Measurements from ENCODE around the gene CDADC1. TPM values are rescaled to one million over a fixed set of nuclear protein-coding genes. Genes with fewer than 3 reads are reported as not detected.

Gene CDADC1
- total RNA-seq, 2 donors from 2014 or later, result 16.5 to 18.6 TPM

GRCh38 chr13:49220036-49220855 is 27.5 kb upstream of the CDADC1 start, which contains the start of gene MLNR:
TSS of gene MLNR (plus strand) at chr13:49220338. CDS start at chr13:49220338, 0 bp downstream.
- Mint-ChIP-seq H3K27me3 (peaks cover 65% of the 10 kb centered on the region), H3K4me1 (peaks cover 6% of the 10 kb centered on the region), H3K36me3 (ENCODE audit: low read depth) (peaks cover 10% of the 10 kb centered on the region), H3K4me3 (peak within 1 kb of the TSS; percentile 82), H3K27ac (peak within 1 kb of the TSS; percentile 61)
- H3K9me3 ChIP-seq (ENCODE audit: control insufficient read depth, low read length, poor library complexity, severe bottlenecking), result no peaks in the 10 kb centered on the region
- peak; percentile 17 to 38 (median 31) for DNase-seq
- ATAC-seq, result peak; percentile 80

- Mint-ChIP-seq H3K4me1 (peaks cover 6% of the 10 kb centered on the region), H3K27ac (no peak overlapping the region), H3K4me3 (peak overlapping the region; percentile 82), H3K27me3 (peaks cover 66% of the 10 kb centered on the region), H3K36me3 (ENCODE audit: low read depth) (peaks cover 10% of the 10 kb centered on the region)
- H3K9me3 ChIP-seq (ENCODE audit: control insufficient read depth, low read length, poor library complexity, severe bottlenecking), result no peaks in the 10 kb centered on the region
- ATAC-seq (peak; percentile 14), DNase-seq (no peak)
Measured at GRCh38 chr13:49220856-49221589, 26.7 kb upstream of the CDADC1 start.

GRCh38 chr13:49221590-49221965 is 26.1 kb upstream of the CDADC1 start:
- H3K4me1 Mint-ChIP-seq, result peaks cover 6% of the 10 kb centered on the region
- no peaks in the 10 kb centered on the region for H3K9me3 ChIP-seq (ENCODE audit: control insufficient read depth, low read length, poor library complexity, severe bottlenecking)
- peaks cover 61% of the 10 kb centered on the region for H3K27me3 Mint-ChIP-seq
- H3K4me3 Mint-ChIP-seq, result peak overlapping the region; percentile 82
- peaks cover 10% of the 10 kb centered on the region for H3K36me3 Mint-ChIP-seq (ENCODE audit: low read depth)
- DNase-seq (no peak), ATAC-seq (no peak)
- H3K27ac Mint-ChIP-seq, result no peak overlapping the region

GRCh38 chr13:49225223-49226042 is 22.3 kb upstream of the CDADC1 start:
- peaks cover 35% of the 10 kb centered on the region for H3K27me3 Mint-ChIP-seq
- H3K4me1 Mint-ChIP-seq, result no peaks in the 10 kb centered on the region
- peaks cover 2% of the 10 kb centered on the region for H3K36me3 Mint-ChIP-seq (ENCODE audit: low read depth)
- DNase-seq (no peak), ATAC-seq (no peak)
- no peak overlapping the region for H3K27ac Mint-ChIP-seq
- H3K9me3 ChIP-seq (ENCODE audit: control insufficient read depth, low read length, poor library complexity, severe bottlenecking), result no peaks in the 10 kb centered on the region
- no peak overlapping the region for H3K4me3 Mint-ChIP-seq

- ATAC-seq (no peak), DNase-seq (no peak)
- H3K27ac Mint-ChIP-seq, result no peak overlapping the region
- peaks cover 29% of the 10 kb centered on the region for H3K27me3 Mint-ChIP-seq
- no peaks in the 10 kb centered on the region for H3K36me3 Mint-ChIP-seq (ENCODE audit: low read depth)
- no peak overlapping the region for H3K4me3 Mint-ChIP-seq
- no peaks in the 10 kb centered on the region for H3K9me3 ChIP-seq (ENCODE audit: control insufficient read depth, low read length, poor library complexity, severe bottlenecking)
- H3K4me1 Mint-ChIP-seq, result no peaks in the 10 kb centered on the region
Measured at GRCh38 chr13:49226613-49227012, 21.1 kb upstream of the CDADC1 start.

GRCh38 chr13:49234741-49235140 is 13.0 kb upstream of the CDADC1 start:
- no peak overlapping the region for H3K27ac Mint-ChIP-seq
- peaks cover 2% of the 10 kb centered on the region for H3K4me1 Mint-ChIP-seq
- DNase-seq, result no peak
- no peaks in the 10 kb centered on the region for H3K9me3 ChIP-seq (ENCODE audit: control insufficient read depth, low read length, poor library complexity, severe bottlenecking)
- H3K27me3 Mint-ChIP-seq, result peaks cover 18% of the 10 kb centered on the region
- ATAC-seq, result no peak
- no peak overlapping the region for H3K4me3 Mint-ChIP-seq
- H3K36me3 Mint-ChIP-seq (ENCODE audit: low read depth), result no peaks in the 10 kb centered on the region

- DNase-seq (no peak), ATAC-seq (no peak)
- peaks cover 2% of the 10 kb centered on the region for H3K4me1 Mint-ChIP-seq
- H3K27me3 Mint-ChIP-seq, result peaks cover 18% of the 10 kb centered on the region
- no peaks in the 10 kb centered on the region for H3K9me3 ChIP-seq (ENCODE audit: control insufficient read depth, low read length, poor library complexity, severe bottlenecking)
- no peak overlapping the region for H3K27ac Mint-ChIP-seq
- no peaks in the 10 kb centered on the region for H3K36me3 Mint-ChIP-seq (ENCODE audit: low read depth)
- H3K4me3 Mint-ChIP-seq, result no peak overlapping the region
Measured at GRCh38 chr13:49235856-49236431, 11.8 kb upstream of the CDADC1 start.

GRCh38 chr13:49238621-49239020 is 9.1 kb upstream of the CDADC1 start:
- no peak overlapping the region for H3K4me3 Mint-ChIP-seq
- H3K27me3 Mint-ChIP-seq, result peaks cover 22% of the 10 kb centered on the region
- peak overlapping the region; percentile 67 for H3K27ac Mint-ChIP-seq
- peaks cover 2% of the 10 kb centered on the region for H3K4me1 Mint-ChIP-seq
- DNase-seq (no peak), ATAC-seq (no peak)
- no peaks in the 10 kb centered on the region for H3K9me3 ChIP-seq (ENCODE audit: control insufficient read depth, low read length, poor library complexity, severe bottlenecking)
- no peaks in the 10 kb centered on the region for H3K36me3 Mint-ChIP-seq (ENCODE audit: low read depth)

GRCh38 chr13:49240017-49240416 is 7.7 kb upstream of the CDADC1 start:
- Mint-ChIP-seq H3K27ac (no peak overlapping the region), H3K36me3 (ENCODE audit: low read depth) (peaks cover 2% of the 10 kb centered on the region), H3K27me3 (peaks cover 19% of the 10 kb centered on the region), H3K4me3 (no peak overlapping the region), H3K4me1 (peaks cover 2% of the 10 kb centered on the region)
- DNase-seq (peak in 1 of 3 donors; percentile 18), ATAC-seq (peak; percentile 84)
- no peaks in the 10 kb centered on the region for H3K9me3 ChIP-seq (ENCODE audit: control insufficient read depth, low read length, poor library complexity, severe bottlenecking)

- no peaks in the 10 kb centered on the region for H3K9me3 ChIP-seq (ENCODE audit: control insufficient read depth, low read length, poor library complexity, severe bottlenecking)
- Mint-ChIP-seq H3K4me1 (peaks cover 2% of the 10 kb centered on the region), H3K4me3 (no peak overlapping the region), H3K27me3 (peaks cover 19% of the 10 kb centered on the region), H3K36me3 (ENCODE audit: low read depth) (peaks cover 2% of the 10 kb centered on the region), H3K27ac (no peak overlapping the region)
- ATAC-seq (no peak), DNase-seq (no peak)
Measured at GRCh38 chr13:49241296-49241695, 6.4 kb upstream of the CDADC1 start.

- H3K27ac Mint-ChIP-seq, result peak overlapping the region; percentile 39
- H3K36me3 Mint-ChIP-seq (ENCODE audit: low read depth), result peaks cover 9% of the 10 kb centered on the region
- DNase-seq, result no peak
- H3K27me3 Mint-ChIP-seq, result peaks cover 6% of the 10 kb centered on the region
- H3K4me3 Mint-ChIP-seq, result no peak overlapping the region
- H3K4me1 Mint-ChIP-seq, result peaks cover 20% of the 10 kb centered on the region
- no peak for ATAC-seq
- H3K9me3 ChIP-seq (ENCODE audit: control insufficient read depth, low read length, poor library complexity, severe bottlenecking), result no peaks in the 10 kb centered on the region
Measured at GRCh38 chr13:49245101-49245500, 2.6 kb upstream of the CDADC1 start.

GRCh38 chr13:49246850-49247642 is 679 bp upstream of the CDADC1 start:
- ATAC-seq, result peak; percentile 34
- no peaks in the 10 kb centered on the region for H3K9me3 ChIP-seq (ENCODE audit: control insufficient read depth, low read length, poor library complexity, severe bottlenecking)
- H3K4me3 Mint-ChIP-seq, result peak overlapping the region; percentile 98
- peak overlapping the region; percentile 99 for H3K27ac Mint-ChIP-seq
- H3K4me1 Mint-ChIP-seq, result peaks cover 24% of the 10 kb centered on the region
- peaks cover 6% of the 10 kb centered on the region for H3K27me3 Mint-ChIP-seq
- H3K36me3 Mint-ChIP-seq (ENCODE audit: low read depth), result peaks cover 9% of the 10 kb centered on the region
- DNase-seq, result no peak
